KBM-7 (cell line): ENCODE data around the gene SARDH.

Experiments used
- DNase-seq: peaks from one replicate; pipeline ENCODE4 v3.0.0-alpha.2; 2015
- in situ Hi-C: fragments of 300-500 bp; cut with MboI; formaldehyde crosslinking; loops from 2 replicates; pipeline ENCODE4 v1.14.3; 2020; ENCODE audit warnings: low sequenced_read_pairs, low pct_unique_long_range_greater_than_20kb, mixed read lengths

The SARDH gene

DNA sequence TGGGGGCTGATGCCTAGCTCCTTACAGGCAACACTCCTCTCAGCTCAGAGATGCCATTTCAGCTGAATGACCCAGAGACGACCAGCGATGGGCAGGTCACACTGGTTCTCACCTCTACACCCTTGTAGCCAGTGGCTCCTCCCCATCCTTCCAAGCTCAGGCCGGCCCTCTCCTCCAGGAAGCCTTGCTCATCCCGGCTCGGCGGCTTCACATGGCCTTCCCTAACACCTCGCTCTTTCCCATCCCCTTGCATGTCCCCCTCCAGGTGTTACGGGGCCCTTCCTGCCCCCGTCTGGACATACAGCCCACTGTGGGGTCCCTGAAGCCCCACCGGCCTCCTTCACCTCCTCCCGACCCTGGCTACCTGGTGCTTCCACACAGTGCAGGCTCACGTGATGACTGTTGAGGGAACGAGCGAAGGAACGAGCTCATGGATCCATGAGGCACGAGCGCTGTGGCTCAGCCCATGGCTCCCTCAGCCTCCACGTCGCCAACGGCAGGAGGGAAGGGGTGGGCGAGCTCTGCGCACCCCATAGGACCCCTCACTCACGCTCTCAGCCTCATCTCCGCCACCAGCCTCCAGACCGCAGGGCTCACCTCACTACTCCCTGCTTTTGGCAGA is 45.7 kb downstream of the SARDH start:
- no peak for DNase-seq
- in situ Hi-C loops: no loop called here

DNA sequence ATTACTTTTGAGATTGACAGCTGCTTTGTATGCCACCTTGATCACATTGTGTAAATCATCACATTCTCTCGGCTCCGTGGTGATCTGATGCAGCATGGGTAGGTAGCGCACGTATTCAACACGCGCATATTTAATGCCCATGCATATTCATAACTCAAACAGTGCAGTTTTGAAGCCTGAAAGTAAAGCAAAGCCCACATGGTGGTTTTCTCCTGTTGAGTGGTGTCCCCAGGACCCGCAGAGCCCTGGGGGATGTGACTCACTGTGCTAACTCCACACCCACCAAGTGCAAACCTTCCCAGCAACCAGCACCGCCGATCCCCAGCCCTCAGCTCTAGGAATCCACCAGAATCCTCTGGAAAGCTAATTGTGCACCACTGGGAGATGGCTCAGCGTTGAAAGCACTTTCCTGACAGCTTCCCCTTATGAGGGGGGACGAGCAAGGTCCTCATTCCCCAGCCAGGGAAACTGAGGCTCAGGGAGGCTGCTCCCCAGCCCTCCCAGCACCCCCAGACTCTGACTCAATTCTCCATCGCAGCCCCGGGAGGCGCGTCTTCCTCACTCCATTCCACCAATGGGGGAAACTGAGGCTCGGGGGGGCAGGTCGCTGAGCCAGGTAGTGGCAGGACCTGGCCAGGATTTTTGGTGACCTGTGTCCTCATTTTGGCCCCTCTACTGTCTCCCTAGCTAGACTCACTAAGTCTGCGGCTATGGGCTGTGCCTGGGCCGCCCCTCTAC is 46.4 kb downstream of the SARDH start:
- in situ Hi-C loops: no loop called here
- no peak for DNase-seq

DNA sequence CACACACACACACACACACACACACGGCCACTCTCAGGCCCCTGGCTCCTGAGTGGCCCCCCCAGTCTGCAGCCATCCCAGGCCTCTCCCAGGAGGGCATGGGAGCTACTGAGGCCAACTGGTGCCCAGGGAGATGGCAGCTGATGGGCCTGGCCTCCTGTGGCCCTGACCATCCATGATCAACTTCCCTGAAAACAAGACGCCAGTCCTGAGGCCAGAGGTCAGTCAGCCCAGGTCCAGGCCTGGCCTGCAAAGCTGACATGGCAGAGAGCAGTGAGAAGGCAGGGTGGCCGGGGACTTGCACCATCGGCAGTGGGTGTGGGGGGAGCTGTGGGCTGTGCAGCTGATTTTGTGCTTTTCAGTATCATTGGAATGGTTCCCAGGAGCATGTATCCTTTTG is 47.0 kb downstream of the SARDH start:
- in situ Hi-C loops: no loop called here
- no peak for DNase-seq

DNA sequence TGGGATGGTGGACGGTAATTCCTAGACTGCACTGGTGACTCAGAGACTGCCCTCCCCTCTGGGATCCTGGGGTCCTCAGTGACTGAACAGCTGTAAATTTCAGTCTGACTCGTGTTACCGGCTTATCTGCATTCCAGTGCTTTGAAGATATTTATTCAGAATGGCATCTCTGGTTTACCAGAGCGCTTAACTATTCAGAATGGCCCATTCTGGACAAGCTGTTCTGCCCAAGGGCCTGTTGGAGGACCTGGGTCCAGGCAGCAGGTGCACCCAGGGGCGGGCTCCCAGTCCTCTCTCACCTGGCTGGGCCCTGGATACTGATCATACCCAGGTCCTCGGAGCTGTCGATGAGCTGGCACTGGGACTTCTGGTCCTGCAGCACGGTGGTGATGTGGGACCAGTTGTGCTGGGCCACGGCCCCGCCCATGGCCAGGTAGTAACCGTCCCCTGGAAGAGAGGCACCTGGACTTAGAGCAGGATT is 48.0 kb downstream of the SARDH start:
- DNase-seq: no peak
- in situ Hi-C loops: no loop called here

DNA sequence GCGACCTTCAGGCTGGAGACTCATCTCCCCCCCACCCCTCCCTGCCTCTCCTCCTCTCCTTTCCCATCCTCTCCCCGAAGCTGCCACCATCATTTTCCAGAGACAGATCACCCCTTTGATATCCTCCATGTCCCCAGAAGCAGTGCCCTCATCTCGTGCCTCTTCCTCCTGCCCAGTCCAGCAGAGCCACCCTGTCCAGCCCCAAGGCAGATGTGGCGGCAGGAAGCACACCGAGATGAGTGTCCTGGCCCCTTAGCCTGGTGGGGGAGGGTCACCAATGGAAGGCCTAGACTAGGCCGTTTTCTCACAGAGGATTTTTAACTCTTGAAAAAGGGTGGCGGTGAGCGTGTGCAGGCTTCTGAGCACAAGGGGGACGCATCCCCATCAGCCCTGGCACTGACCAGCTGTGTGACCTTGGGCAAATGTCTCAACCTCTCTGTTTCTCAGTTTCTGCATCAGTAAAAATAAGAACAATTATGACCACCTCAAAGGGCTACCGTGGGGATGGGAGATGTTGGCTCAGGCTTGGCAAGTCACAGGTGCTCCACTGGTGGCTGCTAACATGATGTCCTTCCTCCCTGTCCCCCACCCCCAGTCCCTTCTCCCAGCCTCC is 48.9 kb downstream of the SARDH start:
- no peak for DNase-seq
- in situ Hi-C loops: no loop called here

DNA sequence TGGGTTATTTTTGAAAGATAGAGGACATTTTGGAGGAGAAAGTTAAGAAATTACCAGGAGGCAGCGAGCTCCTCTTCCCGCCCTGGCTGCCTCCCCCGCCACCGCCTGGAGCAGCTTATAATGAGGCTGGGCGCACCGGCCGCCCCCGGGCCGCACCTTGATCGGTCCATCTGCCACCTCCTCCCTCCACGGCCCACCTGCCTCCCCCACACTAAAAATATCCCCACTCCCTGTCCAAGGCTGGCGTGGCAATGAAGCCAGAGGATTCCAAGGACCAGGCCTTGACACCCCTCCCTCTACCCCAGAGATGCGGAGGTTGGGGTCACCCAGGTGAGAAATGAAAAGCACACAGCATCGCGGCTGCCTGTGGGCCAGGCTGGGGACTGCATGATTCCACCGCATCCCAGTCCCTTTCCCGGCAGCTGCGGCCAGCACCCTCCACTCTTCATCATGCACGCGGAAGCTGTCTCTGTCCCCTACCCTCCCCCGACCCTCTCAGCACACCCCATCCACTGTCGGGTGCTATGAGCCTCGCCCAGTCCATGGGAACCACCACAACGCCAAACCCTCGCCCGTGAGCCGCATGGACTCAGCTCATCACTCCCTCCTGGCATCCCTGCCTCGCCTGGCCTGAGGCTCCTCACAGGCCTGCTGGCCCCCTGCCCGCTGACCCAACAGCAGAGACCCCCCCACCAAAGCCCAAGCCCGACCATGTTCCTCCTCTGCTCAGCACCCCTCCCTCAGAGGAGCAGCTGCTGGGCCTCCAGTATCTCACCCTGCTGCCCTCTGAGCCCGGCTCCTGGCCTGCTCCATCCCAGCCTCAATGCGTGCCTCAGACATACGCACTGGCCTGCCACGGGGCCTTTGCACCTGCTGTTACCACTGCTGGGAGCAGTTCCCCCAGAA is 50.0 kb downstream of the SARDH start:
- no peak for DNase-seq
- in situ Hi-C loops: no loop called here

DNA sequence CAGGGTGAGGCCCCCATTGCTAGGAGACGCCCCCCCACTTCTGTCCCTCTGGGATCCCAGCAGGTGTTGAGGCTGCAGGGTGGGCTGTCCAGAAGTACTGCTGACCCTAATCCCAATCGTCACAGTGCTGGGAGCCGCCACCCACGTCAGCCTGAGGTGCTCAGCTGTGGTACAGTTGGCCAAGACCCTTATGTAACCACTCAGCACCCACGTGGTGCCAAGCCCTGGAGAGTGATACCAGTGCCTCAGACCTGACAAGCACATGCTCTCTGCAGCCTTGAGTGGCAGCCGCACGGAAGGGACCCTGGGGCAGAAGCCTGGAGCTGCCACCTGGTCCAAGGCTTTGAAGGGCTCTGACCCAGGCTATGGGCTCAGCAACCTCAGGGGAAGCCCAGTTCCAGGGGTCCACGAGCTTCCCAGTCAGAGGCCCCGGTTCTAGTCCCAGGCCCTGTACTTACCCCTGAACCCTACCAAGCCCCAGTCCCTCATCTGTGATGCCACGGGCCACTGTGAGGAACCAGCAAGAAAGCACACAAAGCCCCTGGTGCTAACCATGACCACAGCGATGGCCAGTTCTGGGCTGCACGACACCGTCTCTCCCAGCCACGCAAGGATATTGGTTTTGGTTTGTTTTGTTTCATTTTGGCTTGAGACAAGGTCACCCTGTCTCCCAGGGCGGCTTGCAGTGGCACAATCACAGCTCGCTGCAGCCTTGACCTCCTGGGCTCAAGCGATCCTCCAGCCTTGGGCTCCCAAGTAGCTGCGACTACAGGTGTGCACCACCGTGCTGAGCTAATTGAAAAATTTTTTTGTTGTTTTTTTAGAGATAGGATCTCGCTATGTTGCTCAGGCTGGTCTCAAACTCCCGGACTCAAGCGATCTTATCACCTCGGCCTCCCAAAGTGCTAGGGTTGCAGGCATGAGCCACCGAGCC is 51.2 kb downstream of the SARDH start:
- in situ Hi-C loops: no loop called here
- DNase-seq: no peak

DNA sequence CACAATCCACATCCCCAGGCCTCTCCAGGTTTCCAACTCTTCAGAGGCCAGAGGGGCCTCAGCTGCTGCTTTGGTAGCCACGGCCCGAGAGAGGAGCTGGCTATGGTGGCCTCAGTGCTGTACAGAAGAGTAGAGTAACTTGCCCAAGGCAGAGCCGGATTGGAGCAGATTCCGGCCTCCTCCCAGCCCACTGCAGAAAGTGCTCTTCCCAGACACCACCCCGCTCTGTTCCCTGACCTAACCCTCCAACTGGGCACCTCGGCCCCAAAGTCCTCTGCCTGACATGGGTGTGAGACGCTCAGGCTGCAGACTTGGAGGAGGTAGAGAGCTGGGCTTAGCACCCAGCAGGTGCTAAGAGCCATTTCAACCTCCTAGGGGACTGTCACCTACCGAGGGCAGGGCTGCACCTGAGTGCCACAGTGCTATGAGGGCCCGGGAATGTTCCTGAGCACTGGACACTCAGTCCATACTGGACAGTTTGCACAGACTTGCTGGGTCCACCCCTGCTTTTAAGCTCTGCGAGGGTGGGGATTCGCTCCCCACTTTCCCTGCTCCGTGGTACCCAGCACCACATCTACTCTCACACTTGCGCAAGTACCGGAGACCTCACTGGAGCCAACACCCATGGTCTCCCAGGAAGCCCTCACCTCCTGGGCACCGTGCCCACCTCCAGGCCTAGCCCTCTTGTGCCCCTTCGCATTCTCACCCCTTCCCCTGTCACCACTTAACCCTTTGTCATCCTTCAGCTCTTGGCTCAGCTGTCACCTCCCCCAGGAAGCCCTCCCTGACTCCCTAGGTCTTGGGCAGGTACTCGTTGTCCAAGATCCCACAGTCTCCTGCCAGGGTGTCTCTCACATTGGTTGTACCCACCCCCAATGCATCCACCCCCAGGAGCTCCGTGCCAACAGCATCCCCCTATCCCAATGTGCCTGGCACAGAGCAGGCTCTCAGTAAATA is 52.2 kb downstream of the SARDH start:
- in situ Hi-C loops: no loop called here
- DNase-seq: no peak

DNA sequence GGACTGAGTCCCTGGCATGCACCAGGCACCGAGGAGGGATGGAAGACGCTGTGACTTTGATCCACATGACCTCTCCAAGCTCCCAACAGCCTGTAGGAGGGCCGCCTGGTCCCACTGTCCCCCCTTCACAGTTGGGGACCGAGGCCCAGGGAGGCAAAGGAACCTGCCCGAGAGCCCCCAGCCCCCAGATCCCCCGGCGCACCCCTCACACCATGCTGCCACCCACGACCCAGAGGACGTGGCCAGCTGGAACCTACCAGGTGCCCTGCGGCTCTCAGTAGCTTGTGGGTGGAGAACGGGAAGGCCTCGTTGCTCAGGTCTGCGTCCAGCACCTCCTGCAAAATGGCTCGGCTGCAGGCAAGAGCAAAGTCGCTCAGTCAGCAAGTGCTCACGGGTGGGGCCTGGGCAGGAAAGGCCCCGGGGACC is 53.2 kb downstream of the SARDH start:
- in situ Hi-C loops: no loop called here
- no peak for DNase-seq

DNA sequence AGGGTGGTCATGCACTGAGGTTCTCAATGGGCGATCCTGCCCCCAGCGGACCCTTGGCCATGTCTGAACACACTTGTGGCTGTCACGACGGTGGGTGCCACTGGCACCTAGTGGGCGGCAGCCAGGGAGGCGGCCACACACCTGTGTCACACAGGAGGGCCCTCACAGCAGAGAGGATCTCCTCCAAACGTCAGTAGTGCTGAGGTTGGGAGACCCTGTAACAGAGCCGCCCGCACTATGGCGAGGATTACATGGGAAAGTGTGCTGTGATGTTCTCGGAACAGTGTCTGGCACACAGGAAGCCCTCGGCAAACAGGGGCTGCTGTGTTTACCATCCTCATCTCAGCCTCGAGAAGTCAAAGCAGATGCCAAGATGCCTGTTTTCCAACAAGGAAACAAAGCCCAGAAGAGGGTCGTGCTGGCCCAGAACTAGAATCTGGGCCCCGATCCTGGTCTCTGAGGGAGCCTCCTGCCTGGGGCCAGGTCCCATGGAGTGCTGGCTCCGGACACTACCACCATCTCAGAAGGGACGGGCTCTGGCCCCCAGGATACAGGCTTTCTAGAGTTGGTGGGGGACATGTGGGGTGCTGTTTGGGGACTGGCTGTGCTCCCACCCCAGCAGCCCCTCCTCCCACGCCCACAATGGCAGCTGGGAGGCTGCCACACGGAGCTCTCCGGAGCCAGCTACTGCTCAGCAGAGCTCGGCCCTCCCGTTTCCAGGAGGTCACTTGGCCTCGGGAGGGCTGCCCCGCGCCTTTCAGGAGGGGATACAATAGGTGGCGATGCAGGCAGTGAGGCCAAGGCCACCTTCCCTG is 53.8 kb downstream of the SARDH start:
- no peak for DNase-seq
- in situ Hi-C loops: no loop called here

DNA sequence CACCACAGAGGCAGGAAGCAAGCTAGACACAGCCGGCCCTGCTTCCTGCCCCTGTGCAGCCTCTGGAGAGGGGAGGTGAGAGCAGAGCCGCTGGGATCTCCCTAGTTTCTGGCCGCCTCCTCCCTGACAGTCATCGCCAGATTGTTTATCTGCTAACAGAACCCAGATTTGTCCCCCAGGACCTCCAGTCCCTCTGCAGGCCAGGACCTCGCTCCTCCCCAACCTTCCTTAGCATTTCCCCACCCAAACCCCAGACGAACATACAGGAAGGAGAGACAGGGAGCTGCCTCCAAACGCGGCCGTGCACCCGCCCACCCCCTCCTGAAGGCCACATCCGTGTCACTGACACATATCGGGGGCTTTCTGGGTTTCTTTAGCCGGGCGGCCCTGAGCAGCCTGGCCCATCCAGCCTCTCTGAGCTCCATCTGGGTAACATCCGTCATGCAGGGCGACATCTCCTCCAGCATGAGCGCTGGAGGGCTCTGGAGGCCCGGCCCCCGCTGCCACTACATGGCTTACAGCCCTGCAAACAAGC is 54.5 kb downstream of the SARDH start:
- in situ Hi-C loops: no loop called here
- DNase-seq: no peak

DNA sequence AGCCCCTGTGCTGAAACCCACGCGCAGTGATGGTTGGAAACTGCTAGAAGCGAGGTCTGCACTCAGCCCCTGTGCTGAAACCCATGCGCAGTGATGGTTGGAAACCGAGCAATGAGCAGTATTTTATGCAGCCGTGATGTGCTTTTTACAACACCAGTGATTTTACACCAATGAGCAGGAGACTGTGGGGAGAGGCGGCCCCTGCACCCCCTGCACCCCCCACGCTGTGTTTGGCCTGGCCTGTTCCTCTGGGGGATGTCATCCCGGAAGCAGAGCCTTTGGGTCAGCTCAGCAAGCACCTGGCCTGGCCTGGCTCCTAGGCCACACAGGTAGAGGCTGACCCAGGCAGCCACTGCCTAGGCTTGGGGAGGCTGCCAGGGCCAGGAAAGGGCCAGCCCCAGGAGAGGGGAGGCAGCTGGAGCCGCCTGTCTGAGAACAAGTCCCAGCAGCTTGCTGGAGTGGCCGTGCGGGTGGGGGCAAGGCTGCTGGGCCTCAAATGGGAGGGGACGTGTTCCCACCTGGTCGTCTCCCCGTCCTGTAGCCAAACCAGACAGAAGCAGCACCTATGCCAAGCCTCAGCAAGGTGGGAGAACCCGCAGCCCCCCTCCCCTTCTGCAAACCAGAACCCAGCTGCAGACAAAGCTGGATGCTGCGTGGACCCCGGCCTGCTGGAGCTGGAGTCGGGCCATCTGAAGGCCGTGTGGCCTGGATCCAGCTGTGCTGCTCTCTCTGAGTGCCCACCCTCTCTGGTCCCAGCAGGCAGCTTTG is 55.1 kb downstream of the SARDH start:
- in situ Hi-C loops: no loop called here
- DNase-seq: no peak

DNA sequence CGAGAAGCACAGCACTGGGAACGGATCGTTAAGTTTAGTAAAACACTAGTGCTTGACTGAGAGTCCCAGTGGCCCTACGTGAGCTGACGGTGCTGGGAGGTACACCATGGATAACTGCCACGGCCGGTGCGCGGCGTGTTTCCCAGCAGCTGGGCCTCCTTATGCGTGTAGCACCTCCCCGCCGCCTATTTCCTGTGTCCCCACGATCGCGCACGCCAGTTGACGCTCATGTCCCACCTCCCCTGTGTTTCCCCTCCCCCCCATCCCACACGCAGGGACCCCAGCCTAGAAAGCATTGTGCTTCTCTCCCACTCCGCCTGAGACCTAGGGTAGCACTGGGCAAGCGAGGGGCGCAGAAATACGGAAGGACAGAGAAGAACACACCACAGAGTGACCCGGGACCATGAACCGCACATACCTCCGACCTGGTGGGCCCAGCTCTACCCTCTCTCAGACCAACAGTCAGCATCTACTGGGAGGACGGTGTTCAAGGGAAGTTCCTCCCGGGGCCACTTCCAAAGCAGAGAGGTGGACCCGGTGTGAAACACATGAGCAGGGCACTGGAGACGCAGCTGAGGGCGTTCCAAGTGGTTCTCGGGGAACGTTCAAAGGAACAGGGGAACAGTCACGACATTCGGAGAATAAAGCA is 56.4 kb downstream of the SARDH start:
- DNase-seq: no peak
- in situ Hi-C loops: no loop called here

DNA sequence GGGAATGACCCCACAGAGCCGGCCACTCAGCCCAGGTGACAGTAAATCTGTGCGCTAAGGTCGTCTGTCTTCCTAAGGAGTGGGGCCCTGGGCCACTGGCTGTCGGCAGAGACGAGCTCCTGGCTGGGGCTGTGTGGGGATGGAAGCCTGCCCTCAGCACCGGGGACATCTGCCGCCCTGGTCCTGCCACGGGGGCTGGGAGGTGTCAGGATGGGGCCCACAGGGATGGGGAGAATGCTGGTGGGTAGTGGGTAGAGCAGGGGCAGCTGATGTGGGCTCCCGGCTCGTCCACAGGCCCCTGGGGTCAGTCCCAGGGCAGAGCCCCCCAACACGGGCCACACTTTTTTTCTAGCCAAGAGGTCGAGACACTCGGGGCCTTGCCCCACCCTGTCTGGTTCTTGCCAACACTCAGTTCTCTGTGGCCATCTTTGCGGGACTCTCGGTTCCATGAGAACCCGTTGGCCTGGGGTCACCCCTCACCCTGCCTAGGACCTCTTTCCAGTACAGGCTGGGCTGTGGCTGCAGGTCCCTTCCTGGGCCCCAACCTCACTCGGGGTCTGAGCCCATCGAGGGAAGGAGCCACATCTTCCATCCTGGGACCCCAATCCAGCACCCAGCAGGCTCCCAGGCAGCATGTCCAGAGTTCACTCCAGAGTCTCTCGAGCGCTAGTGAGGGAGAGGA is 57.0 kb downstream of the SARDH start:
- in situ Hi-C loops: no loop called here
- no peak for DNase-seq
